ENCODE measurements around the gene TCP1. TPM values are rescaled to one million over a fixed set of nuclear protein-coding genes. Genes with fewer than 3 reads are reported as not detected.
"Not testable (repeated sequence)": the region's sequence is repeated elsewhere in the genome, so short reads cannot be mapped to it uniquely, and the experiment has no call there.

TCP1 gene
- total RNA-seq: 378 TPM

GRCh38 chr6:159789377-159790148 lies at the start of gene TCP1:
TSS of gene TCP1 (minus strand) at chr6:159789602. CDS start at chr6:159789468, 134 bp downstream.
- DNase-seq (ENCODE audit: low spot score in 2 of 2): peak; percentile 97 to 98
- peak; percentile 86 for FAIRE-seq

- DNase-seq (ENCODE audit: low spot score in 2 of 2) (no peak), FAIRE-seq (no peak)
Measured at GRCh38 chr6:159838020-159838744, 48.8 kb upstream of the TCP1 start.

GRCh38 chr6:159837511-159837910 lies 48.1 kb upstream of the TCP1 start:
- FAIRE-seq (no peak), DNase-seq (ENCODE audit: low spot score in 2 of 2) (no peak)

GRCh38 chr6:159836718-159837490 lies 47.5 kb upstream of the TCP1 start:
- FAIRE-seq (no peak), DNase-seq (ENCODE audit: low spot score in 2 of 2) (no peak)

- FAIRE-seq: no peak
- DNase-seq (ENCODE audit: low spot score in 2 of 2): no peak
Measured at GRCh38 chr6:159833997-159834603, 44.7 kb upstream of the TCP1 start.

GRCh38 chr6:159833556-159833955 lies 44.2 kb upstream of the TCP1 start:
- DNase-seq (ENCODE audit: low spot score in 2 of 2): no peak

GRCh38 chr6:159832946-159833345 lies 43.5 kb upstream of the TCP1 start:
- DNase-seq (ENCODE audit: low spot score in 2 of 2): no peak
- no peak for FAIRE-seq

More at GRCh38 chr6:159833556-159833955, 44.2 kb upstream of the TCP1 start:
- no peak for FAIRE-seq

- no peak for DNase-seq (ENCODE audit: low spot score in 2 of 2)
- FAIRE-seq: no peak
Measured at GRCh38 chr6:159831373-159831679, 41.9 kb upstream of the TCP1 start.

GRCh38 chr6:159830501-159831372 lies 41.3 kb upstream of the TCP1 start:
- DNase-seq (ENCODE audit: low spot score in 2 of 2): no peak
- FAIRE-seq: no peak

GRCh38 chr6:159829526-159829925 lies 40.1 kb upstream of the TCP1 start:
- DNase-seq (ENCODE audit: low spot score in 2 of 2): no peak
- FAIRE-seq: no peak

GRCh38 chr6:159828074-159828473 lies 38.7 kb upstream of the TCP1 start:
- no peak for DNase-seq (ENCODE audit: low spot score in 2 of 2)
- FAIRE-seq: no peak

GRCh38 chr6:159826968-159827647 lies 37.7 kb upstream of the TCP1 start:
- no peak for FAIRE-seq
- no peak for DNase-seq (ENCODE audit: low spot score in 2 of 2)

- DNase-seq (ENCODE audit: low spot score in 2 of 2): no peak
- no peak for FAIRE-seq
Measured at GRCh38 chr6:159826004-159826403, 36.6 kb upstream of the TCP1 start.

GRCh38 chr6:159824690-159825089 lies 35.3 kb upstream of the TCP1 start:
- FAIRE-seq; DNase-seq (ENCODE audit: low spot score in 2 of 2): not testable (repeated sequence)

- FAIRE-seq (no peak), DNase-seq (ENCODE audit: low spot score in 2 of 2) (no peak)
Measured at GRCh38 chr6:159823953-159824352, 34.6 kb upstream of the TCP1 start.

- FAIRE-seq (no peak), DNase-seq (ENCODE audit: low spot score in 2 of 2) (no peak)
Measured at GRCh38 chr6:159821726-159822125, 32.3 kb upstream of the TCP1 start.

- FAIRE-seq (no peak), DNase-seq (ENCODE audit: low spot score in 2 of 2) (no peak)
Measured at GRCh38 chr6:159821122-159821521, 31.7 kb upstream of the TCP1 start.

- FAIRE-seq (no peak), DNase-seq (ENCODE audit: low spot score in 2 of 2) (no peak)
Measured at GRCh38 chr6:159819932-159820640, 30.7 kb upstream of the TCP1 start.

GRCh38 chr6:159819098-159819497 lies 29.7 kb upstream of the TCP1 start:
- FAIRE-seq (no peak), DNase-seq (ENCODE audit: low spot score in 2 of 2) (no peak)

Data from frontal cortex (tissue), 4 donors.